Suppressor macrophage (primary cell): ENCODE measurements around the gene CPNE9.
A peak's percentile ranks its signal among the peaks of the same experiment; 100 is the strongest.

ENCODE experiments used
- DNase-seq, 4 experiments: peaks; one replicate each; pipeline ENCODE4 v3.0.0-alpha.2; 2020 to 2022

Gene CPNE9

DNA sequence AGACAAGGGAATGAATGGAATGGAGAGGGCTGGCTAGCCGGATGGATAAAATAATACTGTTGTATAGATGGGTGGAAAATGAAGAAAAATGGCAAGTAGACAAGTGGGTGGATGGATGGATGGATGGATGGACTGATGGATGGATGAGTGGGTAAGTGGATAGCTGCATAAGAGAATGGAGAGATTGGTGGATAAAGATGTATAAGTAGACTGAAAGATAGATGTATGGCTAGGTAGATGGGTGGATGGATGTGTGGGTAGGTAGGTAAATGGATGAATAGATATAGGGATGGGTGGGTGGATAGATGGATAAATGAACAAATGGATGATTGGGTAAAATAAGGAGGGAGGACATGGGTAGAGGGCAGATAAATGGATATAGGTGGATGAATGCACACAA lies 13.9 kb downstream of the CPNE9 start:
- DNase-seq: no peak

DNA sequence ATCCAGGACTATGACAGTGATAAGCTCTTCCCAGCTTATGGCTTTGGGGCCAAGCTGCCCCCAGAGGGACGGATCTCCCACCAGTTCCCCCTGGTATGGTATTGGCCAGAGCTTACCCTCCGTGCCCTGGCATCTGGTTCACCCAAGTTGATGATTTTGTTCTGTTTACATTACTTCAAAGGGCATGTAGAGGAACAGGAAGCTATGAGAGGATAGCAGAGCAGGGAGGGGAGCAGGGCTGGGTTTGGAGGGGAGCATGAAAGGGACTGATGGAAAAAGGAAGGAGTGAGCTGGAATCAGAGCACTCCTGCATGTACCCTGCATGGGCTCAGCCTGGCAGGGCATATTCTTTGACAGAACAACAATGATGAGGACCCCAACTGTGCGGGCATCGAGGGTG lies 14.5 kb downstream of the CPNE9 start:
- DNase-seq: no peak

DNA sequence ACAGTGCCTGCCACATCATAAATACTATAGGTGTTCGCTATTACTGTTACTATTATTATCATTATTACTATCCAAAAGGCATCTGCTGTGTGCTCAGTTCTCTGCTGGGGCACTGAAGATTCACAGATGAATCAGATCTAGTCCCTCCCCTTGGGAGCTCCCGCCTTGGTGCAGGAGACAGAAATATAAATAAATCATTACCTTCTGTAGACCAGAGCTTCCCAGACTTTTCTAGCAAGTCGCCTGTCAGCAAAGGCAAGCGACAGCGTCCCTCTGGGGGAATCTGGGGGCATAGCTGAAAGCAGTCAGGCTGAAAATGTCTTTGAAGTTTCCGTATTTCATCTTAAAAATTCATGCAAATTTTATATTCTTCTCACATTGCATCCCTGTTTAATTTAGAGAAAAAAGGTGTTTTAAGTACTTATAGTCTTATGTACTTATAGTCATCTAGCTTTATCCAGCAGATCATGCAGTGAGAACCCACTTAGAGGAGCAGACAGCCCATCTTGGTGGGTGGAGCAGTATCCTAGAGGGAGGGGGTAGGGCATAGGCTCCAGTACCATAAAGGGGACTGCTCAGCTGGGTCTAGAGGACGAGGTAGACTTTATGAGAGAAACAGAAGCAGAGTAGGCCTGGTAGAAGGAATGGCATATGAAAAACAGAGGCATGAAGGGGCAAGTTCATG lies 17.5 kb downstream of the CPNE9 start:
- DNase-seq: no peak

DNA sequence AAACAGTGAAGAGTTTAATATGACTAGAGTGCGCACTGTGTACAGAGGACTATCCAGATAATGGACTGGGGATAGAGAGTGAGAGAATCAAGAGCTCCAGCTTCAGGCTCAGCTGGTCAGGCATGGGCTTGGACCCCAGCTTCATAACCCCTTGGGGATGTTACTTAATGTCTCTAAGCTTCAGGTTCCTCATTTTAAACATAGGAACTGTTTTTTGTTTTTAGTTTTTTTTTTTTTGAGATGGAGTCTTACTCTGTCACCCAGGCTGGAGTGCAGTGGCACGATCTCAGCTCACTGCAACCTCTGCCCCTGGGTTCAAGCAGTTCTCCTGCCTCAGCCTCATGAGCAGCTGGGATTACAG lies 18.0 kb downstream of the CPNE9 start:
- DNase-seq: peak in 3 of 4 experiments; percentile 36 to 47 (median 44)

DNA sequence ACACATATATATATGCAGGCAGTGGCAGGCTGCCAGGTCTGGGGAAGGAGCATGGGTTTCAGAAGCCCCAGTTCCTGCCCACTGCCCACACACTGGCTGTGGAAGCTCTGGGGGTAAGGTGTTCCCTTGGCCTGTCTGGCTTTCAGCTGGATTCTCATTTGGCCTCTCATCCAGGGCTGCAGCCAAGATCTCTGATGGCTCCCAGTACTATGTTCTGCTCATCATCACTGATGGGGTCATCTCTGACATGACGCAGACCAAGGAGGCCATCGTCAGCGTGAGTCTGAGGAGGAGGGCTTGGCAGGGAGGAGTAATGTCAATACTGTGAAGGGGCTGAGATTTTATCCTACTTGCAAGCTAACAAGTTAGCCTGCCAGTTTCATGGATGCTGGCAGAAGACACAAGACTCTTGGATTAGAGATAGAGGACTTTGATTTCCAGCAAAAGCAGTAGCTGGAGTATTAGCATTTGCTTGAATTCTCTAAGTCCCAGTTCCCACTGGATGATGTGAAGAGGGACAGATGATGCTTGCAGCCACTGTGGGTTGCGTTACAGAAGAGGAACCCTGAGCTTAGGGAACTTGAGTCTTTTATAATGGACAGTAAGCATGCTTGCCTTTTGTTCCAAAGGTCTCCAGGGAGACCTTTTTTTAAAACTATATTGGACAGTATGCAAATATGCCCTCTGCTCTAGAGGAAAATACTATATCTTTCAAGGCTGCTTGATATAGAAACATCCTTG lies 22.3 kb downstream of the CPNE9 start:
- DNase-seq: peak; percentile 24 to 57 (median 50)

DNA sequence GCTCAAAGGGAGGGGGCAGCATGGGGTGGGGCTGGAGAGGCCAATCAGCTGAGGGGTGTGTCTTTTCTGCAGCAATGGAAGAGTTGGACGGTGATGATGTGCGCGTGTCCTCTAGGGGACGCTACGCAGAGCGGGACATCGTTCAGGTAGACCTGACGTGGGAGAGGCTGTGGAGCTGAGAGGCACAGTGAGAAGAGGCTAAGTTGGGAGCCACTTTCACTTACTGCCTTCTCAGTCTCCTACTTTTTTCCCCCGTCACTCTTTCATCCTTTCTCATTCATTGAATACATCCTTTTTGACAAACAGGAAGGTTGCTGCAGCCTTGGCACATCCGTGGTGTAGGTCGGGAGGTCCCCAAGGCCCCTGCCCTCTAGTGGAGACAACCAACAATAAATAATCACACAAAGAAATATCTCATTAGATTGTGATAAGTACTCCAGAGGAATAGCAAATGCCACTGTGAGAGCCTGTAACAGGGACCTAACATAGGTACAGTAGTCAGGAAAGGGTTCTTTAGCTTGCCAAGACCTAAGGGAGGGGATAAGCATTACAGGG lies 23.5 kb downstream of the CPNE9 start:
- peak; percentile 14 to 58 (median 48) for DNase-seq

DNA sequence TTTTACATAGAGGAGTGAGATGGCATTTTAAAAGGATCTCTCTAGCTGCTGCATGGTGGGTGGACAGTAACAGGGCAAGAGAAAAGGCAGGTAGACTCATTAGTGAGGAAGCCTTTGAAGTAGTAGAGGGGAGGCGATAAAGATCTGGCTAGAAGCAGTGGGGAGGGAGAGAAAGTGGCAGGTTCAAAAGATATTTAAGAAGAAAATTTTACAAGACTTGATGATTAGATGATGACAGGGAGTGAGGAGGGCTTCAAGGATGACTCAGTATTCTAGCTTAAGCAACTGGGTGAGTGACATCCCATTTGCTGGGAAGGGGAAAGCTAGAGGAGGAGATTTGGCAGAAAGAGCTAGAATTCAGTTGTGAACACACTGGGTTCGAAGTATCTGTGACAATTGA lies 24.1 kb downstream of the CPNE9 start:
- DNase-seq: peak in 2 of 4 experiments; percentile 32 to 38

DNA sequence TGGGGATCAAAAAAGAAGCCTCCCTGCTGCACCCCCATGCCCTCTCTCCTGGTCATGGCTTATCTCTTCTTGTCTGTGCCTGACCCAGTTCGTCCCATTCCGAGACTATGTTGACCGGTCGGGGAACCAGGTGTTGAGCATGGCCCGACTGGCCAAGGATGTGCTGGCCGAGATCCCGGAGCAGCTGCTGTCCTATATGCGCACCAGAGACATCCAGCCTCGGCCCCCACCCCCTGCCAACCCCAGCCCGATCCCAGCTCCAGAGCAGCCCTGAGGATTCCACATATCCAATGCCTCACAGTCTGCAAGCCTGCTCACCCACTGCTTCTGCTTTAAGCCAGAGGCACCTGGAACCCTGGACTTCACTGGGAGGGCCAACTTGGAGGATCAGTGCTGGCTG lies 25.8 kb downstream of the CPNE9 start:
- no peak for DNase-seq

DNA sequence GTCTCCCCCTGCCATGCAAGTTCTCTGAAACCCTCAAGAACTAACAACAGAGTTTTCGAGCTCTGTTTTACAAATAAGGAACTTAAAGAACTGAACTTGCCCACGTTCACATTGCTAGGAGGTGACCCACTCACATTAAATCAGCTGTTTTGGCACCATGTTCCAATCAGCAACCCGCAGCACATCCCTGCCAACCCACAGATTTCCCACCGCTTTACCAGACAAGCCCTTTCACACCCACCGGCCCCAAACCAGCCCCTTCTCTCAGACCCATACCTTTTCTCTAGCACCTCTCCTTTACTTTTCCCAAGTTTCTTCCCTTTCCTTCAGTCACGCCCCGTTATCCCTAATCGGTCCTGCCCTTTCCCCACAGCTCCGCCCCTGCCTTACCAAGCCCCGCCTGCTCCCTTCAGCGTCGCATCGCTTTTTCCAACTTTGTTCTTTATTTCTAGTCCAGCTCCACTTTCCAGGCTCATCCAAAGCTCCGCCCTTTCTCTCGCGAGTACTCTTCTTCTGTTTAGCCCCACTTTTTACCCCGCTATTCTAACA lies 27.1 kb downstream of the CPNE9 start:
- peak in 3 of 4 experiments; percentile 69 to 84 (median 74) for DNase-seq

DNA sequence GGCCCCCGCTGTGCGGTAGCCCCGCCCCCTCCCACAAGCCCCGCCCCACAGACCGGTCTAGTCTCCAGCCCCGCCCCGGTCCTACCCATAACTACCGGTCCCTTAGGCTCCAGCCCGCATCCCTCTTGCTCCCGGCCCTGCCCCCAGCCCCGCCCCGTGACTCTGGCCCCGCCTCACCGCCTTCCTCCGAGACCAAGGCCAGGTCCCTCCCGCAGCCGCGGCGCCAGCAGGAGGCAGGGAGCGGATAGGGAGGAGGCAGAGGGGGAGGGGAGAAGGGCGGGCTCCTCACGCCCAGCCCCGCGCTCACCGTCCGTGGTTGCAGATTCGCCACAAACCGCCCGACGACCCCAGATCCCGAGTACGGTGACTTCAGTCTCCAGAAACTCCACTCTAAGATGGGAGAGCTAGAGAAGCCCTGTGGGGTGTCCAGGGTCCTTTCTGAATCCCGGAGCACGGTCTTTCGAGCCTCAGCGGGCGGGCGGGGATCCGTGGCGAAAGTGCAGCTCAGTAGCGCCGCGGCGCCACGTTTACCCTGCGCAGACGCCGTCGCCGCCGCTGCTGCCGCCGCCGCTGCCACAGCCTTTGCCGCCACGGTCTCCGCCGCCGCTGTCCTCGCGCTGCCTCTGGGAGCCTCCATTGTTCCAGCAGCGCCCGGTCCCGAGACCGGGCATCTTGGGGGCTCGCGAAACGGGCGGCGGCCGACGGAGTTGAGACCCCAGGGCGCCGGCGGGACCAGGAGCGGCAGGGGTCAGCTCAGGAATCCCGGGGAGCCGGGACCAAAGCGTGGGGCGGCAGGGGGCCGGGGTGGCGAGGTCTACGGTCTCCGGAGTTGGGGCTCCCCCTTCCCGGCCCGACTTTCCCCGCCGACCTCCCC lies 27.8 kb downstream of the CPNE9 start, which contains the start of gene BRPF1:
Gene BRPF1, plus strand, starts transcription at position 530 of the 874 bp plus-strand sequence. CDS start 2,406 bp downstream, outside the sequence.
- peak; percentile 99 to 100 (median 100) for DNase-seq

DNA sequence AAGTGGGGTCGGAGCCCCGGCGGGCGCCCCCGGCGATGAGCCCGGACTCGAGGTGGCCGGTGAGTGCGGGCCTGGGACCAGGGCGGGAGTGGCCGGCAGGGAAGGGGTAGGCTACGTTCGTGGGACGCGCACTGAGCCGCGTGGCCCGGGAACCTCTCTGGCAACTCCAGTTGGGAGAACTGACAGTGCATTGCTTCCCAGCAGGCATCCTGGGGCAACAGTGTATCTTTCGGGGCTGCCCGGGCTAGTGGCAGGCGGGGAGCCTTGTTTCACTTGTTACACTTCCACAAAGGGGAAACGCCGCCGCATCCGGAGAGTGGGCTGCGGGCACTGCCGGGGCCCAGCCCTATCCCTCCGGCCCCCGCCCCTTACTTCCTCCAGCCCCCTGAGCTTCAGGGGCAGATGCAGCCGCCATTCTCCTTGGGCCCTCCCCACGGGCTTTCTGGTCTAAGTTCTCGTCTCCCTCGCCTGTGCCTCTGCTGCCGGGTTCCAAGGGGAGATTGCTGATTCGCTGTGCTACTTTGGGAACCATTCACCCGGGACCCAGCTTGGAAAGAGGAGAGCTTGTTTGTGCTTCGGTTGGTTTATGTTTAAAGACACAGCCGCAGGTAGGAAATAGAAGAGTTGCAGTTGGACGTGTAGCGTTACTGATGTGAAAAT lies 28.6 kb downstream of the CPNE9 start:
- peak; percentile 75 to 88 (median 82) for DNase-seq

DNA sequence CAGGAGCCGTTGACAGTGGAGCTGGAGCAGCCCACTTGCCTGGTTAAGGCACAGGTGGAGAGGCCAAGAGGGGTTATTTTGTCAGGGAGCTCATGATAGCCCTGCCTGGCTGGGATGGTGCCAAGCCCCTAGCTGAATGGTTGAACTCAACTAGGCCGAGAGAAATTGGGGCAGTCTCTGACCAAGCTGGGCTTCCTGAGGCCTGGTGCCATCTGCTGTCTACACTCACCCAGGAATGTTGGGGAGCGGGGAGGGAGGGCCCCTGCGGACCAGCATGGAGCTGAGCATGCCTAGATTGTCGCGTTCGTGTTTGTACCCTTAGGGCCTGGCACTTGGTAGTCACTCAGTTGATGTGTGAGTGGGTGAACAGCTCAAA lies 29.1 kb downstream of the CPNE9 start:
- DNase-seq: peak in 2 of 4 experiments; percentile 14 to 37

DNA sequence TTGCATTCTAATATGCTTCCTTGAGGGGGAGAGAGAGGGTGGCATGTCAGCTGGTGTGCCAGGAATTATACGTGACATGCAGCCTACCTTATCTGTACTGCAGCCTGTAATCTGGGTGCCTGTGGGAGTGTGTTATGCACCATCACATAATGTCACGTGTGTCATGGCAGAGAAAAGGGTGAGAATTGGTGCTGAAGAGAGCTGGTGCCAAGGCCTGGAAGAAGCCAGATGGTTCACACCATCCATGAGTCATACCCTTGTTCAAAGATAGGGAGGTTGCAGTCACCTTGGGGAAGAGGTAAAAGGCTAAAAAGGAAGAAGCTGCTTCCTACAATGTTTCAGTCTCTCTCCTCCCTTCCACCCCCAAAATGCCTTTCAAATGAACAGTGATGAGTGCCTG lies 33.2 kb downstream of the CPNE9 start:
- no peak for DNase-seq

DNA sequence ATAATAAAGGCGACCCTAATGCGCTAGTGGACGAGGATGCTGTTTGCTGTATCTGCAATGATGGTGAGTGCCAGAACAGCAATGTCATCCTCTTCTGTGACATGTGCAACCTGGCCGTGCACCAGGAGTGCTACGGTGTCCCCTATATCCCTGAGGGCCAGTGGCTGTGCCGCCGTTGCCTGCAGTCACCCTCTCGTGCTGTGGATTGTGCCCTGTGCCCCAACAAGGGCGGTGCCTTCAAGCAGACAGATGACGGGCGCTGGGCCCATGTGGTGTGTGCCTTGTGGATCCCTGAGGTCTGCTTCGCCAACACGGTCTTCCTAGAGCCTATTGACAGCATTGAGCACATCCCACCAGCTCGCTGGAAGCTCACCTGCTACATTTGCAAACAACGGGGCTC lies 35.5 kb downstream of the CPNE9 start:
- DNase-seq: no peak

DNA sequence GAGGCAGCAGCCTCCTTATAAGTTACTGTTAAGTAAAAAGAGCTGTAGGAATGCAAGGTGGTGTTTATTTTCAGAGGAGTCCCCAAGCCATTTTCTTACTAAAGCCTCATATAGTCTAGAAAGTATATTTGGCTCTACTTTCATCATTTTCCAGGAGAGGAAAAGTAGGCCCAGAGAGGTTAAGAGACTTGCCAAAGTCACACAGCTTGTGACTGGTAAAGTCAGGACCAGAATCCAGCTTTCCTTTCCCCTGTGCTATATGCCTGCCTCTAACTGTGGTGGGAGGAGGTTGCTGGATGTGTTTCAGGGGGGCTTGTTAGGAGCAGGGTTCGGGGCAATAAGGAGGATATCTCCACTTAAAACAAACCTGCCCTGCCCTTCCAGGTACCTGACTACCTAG lies 38.9 kb downstream of the CPNE9 start:
- no peak for DNase-seq

DNA sequence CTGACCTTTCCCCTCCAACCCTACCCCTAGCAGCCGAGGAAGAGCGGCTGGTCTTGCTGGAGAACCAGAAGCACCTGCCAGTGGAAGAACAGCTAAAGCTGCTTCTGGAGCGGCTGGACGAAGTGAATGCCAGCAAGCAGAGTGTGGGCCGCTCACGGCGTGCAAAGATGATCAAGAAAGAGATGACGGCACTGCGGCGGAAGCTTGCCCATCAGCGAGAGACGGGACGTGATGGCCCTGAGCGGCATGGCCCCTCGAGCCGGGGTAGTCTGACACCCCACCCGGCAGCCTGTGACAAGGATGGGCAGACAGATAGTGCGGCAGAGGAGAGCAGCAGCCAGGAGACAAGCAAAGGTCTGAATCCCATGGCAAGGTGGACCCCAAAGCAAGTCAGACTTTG lies 39.9 kb downstream of the CPNE9 start:
- no peak for DNase-seq

DNA sequence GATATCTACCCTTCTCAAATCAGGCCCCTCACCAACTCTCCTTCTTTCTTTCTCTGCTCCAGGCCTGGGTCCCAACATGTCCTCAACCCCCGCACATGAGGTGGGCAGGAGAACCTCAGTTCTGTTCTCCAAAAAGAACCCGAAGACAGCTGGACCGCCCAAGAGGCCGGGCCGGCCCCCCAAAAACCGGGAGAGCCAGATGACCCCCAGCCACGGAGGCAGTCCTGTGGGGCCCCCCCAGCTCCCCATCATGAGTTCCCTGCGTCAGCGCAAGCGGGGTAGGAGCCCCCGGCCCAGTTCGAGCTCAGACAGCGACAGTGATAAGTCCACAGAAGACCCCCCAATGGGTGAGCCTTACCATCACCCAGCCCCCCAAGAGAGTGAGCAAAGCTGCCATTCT lies 40.5 kb downstream of the CPNE9 start:
- no peak for DNase-seq

DNA sequence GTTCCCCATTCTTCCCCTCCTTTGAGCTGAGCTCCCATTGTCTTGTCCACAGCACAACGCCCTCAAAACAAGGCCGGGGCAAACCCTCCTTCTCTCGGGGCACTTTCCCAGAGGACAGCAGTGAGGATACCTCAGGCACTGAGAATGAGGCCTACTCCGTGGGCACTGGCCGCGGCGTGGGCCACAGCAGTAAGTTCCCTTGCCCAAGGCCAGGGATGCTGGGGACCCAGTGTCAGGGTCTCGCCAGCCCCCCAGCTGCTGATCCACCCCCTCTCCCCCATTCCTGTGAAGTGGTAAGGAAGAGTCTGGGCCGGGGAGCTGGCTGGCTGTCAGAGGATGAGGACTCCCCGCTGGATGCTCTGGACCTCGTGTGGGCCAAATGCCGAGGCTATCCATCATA lies 41.9 kb downstream of the CPNE9 start:
- no peak for DNase-seq

DNA sequence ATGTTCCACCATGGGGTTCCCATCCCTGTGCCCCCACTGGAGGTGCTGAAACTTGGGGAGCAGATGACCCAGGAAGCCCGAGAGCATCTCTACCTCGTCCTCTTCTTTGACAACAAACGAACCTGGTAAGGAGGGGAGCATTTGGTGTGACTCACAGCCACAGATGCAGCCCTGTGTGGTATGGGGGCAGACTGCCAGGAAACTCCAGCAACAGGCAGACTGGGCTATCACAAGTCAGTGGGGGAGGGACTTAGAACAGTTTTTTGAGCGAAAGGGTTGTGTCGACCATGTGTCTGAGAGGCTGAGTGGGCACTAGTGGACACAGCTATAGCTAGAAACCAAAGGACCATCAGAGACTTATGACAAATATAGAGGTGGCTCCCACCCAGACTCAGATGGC lies 42.7 kb downstream of the CPNE9 start:
- no peak for DNase-seq

DNA sequence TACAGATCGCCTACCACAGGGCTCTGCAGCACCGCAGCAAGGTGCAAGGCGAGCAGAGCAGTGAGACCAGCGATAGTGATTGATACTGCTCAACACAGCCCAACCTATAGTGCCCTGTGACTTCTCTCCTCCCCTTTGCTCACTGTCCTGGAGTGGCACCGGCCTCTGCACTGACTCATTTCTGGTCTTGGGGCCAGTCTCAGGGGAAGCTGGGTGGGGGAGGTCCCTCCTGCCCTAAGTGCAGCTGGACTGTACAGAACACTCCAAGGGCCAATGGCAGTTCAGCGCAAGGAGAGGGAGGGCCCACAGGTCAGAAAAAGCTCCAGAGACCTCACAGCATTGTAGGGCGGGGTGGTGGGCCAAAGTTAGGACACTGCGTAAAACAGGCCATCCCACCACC lies 43.6 kb downstream of the CPNE9 start:
- DNase-seq: peak; percentile 50 to 72 (median 62)

DNA sequence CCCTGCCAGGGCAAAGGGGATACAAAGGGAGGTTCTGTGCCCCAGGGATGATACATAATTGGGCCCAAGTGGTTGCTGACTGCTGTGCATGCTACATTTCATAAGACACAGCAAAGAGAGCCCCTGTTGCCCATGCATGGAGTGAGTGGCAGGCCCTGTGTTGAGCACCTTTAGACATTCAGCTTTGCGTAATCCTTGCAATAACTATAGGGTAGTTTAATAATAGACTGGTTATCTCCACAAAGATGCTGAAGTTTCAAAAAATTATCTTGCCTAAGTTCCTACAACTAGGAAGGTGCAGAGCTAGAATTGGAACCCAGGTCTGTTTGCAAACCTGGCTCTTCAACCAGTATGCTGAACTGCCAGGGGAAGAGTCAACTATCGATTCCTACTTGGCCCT lies 44.4 kb downstream of the CPNE9 start:
- DNase-seq: no peak

DNA sequence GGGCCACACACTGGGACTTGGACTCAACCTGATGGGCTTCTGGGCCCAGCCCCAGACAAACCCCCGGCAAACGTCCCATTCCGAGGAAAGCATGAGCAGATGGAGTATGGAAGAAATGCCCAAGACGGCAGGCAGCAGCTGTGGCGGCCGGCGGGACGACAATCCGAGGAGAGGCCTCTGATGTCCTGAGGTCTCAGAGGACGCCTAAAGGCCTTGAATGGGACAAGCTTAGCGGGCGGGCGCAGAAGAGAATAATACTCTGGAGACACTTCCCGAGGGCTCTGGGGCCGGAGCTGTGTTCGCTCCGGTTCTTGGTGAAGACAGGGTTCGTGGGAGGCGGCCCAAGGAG lies 45.6 kb downstream of the CPNE9 start:
- no peak for DNase-seq
